ENCODE measurements around the gene NID1. TPM values are rescaled to one million over a fixed set of nuclear protein-coding genes. Genes with fewer than 3 reads are reported as not detected.

The NID1 gene
- total RNA-seq, 1 experiment from 2014 or later = 19.2 TPM

DNA sequence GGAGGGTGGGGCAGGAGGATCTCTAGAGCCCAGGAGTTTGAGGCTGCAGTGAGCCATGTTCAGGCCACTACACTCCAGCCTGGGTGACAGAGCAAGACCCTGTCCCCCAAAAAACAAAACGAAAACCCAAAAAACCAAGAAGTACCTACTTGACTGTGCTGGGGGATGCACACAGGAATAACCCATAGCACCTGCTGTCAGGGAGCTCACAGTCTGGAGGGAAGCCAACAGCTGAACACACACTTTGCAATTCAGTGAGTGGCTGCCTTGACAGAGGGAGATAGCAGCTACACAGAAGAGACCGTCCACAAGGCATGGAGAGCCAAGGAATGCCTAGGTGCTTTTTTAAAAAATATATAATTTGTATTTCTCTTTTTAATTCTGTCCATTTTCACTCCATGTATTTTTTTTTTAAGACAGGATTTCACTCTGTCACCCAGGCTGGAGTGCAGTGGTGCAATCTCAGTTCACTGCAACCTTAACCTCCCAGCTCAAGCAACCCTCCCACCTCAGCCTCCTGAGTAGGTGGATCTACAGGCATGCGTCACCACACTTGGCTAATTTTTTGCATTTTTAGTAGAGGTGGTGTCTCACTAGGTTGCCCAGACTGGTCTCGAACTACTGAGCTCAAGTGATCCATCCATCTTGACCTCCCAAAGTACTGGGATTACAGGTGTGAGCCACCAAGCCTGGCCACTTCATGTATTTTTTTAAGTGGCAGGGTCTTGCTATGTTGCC lies 68.7 kb downstream of the NID1 start:
- CTCF ChIA-PET = no interaction called here
- 0 out of 2 replicates have a peak, but pooled peaks have one; percentile 30 for TF ChIP-seq ZNF121 (CRISPR knock-in tag; IDR thresholded peaks at IDR 0.05)
- TF ChIP-seq, protein P1, sequence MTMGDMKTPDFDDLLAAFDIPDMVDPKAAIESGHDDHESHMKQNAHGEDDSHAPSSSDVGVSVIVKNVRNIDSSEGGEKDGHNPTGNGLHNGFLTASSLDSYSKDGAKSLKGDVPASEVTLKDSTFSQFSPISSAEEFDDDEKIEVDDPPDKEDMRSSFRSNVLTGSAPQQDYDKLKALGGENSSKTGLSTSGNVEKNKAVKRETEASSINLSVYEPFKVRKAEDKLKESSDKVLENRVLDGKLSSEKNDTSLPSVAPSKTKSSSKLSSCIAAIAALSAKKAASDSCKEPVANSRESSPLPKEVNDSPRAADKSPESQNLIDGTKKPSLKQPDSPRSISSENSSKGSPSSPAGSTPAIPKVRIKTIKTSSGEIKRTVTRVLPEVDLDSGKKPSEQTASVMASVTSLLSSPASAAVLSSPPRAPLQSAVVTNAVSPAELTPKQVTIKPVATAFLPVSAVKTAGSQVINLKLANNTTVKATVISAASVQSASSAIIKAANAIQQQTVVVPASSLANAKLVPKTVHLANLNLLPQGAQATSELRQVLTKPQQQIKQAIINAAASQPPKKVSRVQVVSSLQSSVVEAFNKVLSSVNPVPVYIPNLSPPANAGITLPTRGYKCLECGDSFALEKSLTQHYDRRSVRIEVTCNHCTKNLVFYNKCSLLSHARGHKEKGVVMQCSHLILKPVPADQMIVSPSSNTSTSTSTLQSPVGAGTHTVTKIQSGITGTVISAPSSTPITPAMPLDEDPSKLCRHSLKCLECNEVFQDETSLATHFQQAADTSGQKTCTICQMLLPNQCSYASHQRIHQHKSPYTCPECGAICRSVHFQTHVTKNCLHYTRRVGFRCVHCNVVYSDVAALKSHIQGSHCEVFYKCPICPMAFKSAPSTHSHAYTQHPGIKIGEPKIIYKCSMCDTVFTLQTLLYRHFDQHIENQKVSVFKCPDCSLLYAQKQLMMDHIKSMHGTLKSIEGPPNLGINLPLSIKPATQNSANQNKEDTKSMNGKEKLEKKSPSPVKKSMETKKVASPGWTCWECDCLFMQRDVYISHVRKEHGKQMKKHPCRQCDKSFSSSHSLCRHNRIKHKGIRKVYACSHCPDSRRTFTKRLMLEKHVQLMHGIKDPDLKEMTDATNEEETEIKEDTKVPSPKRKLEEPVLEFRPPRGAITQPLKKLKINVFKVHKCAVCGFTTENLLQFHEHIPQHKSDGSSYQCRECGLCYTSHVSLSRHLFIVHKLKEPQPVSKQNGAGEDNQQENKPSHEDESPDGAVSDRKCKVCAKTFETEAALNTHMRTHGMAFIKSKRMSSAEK (CRISPR knock-in tag; IDR thresholded peaks at IDR 0.05; ENCODE audit: borderline replicate concordance) = no peak
- no peak for TF ChIP-seq NFYB (CRISPR knock-in tag; conservative IDR thresholded peaks at IDR 0.05; ENCODE audit: low read depth)
- no peak for TF ChIP-seq ZNF138 (CRISPR knock-in tag; conservative IDR thresholded peaks at IDR 0.05)
- TF ChIP-seq, protein P2, sequence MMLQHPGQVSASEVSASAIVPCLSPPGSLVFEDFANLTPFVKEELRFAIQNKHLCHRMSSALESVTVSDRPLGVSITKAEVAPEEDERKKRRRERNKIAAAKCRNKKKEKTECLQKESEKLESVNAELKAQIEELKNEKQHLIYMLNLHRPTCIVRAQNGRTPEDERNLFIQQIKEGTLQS (CRISPR knock-in tag; conservative IDR thresholded peaks at IDR 0.05) = no peak
- no peak for TF ChIP-seq FOXK1 (CRISPR knock-in tag; IDR thresholded peaks at IDR 0.05)

DNA sequence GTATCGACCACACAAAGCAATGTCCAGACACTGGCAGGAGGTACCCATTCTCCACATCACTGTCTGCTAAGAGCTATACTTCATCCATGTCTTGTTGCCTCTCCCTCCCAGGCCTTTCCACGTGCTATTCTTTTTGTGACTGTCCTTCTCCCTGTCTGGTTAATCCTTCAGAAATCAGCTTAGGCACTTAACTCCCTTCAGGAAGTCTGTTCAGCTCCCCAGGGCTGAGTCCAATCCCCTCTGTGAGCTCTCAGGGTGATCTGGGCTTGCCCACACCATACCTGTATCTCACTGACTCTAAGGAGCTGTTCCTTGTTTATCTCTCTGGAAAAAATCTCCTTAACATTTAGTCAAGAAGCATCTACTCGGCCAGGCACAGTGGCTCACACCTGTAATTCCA lies 69.4 kb downstream of the NID1 start:
- peaks cover 14% of the 10 kb centered on the region for H3K4me1 Mint-ChIP-seq
- no peak for ATAC-seq
- TF ChIP-seq ATF6 (CRISPR knock-in tag; IDR thresholded peaks at IDR 0.05) = no peak
- TF ChIP-seq, protein P3, sequence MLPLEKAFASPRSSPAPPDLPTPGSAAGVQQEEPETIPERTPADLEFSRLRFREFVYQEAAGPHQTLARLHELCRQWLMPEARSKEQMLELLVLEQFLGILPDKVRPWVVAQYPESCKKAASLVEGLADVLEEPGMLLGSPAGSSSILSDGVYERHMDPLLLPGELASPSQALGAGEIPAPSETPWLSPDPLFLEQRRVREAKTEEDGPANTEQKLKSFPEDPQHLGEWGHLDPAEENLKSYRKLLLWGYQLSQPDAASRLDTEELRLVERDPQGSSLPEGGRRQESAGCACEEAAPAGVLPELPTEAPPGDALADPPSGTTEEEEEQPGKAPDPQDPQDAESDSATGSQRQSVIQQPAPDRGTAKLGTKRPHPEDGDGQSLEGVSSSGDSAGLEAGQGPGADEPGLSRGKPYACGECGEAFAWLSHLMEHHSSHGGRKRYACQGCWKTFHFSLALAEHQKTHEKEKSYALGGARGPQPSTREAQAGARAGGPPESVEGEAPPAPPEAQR (CRISPR knock-in tag; IDR thresholded peaks at IDR 0.05) = no peak
- no peak for TF ChIP-seq KAT7 (CRISPR knock-in tag; IDR thresholded peaks at IDR 0.05; ENCODE audit: borderline replicate concordance)
- no peak for TF ChIP-seq CREB1 (CRISPR knock-in tag; IDR thresholded peaks at IDR 0.05)
- TF ChIP-seq, protein P4, sequence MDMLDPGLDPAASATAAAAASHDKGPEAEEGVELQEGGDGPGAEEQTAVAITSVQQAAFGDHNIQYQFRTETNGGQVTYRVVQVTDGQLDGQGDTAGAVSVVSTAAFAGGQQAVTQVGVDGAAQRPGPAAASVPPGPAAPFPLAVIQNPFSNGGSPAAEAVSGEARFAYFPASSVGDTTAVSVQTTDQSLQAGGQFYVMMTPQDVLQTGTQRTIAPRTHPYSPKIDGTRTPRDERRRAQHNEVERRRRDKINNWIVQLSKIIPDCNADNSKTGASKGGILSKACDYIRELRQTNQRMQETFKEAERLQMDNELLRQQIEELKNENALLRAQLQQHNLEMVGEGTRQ (CRISPR knock-in tag; IDR thresholded peaks at IDR 0.05) = no peak
- TF ChIP-seq ZNF423 (CRISPR knock-in tag; IDR thresholded peaks at IDR 0.05) = no peak
- H3K9me3 Mint-ChIP-seq = peaks cover 5% of the 10 kb centered on the region
- H3K4me3 Mint-ChIP-seq = no peak overlapping the region
- no peak overlapping the region for H3K27ac Mint-ChIP-seq
- H3K36me3 Mint-ChIP-seq = peaks cover 12% of the 10 kb centered on the region
- H3K27me3 Mint-ChIP-seq (ENCODE audit: low read depth) = no peaks in the 10 kb centered on the region
- DNase-seq (ENCODE audit: low spot score) = no peak
- ChIA-PET POLR2A (no interaction called here), CTCF (no interaction called here)

More for the DNA sequence above, 68.7 kb downstream of the NID1 start:
- no peak overlapping the region for H3K4me3 Mint-ChIP-seq
- H3K9me3 Mint-ChIP-seq = no peaks in the 10 kb centered on the region
- POLR2A ChIA-PET = no interaction called here
- DNase-seq (ENCODE audit: low spot score) (no peak), ATAC-seq (no peak)
- H3K27ac Mint-ChIP-seq = no peak overlapping the region
- peaks cover 16% of the 10 kb centered on the region for H3K4me1 Mint-ChIP-seq
- H3K27me3 Mint-ChIP-seq (ENCODE audit: low read depth) = no peaks in the 10 kb centered on the region
- H3K36me3 Mint-ChIP-seq = peaks cover 8% of the 10 kb centered on the region

- Mint-ChIP-seq H3K27ac (no peak overlapping the region), H3K4me1 (no peaks in the 10 kb centered on the region), H3K36me3 (peaks cover 24% of the 10 kb centered on the region), H3K27me3 (ENCODE audit: low read depth) (peaks cover 6% of the 10 kb centered on the region; the same call in 1 of the 2 replicates), H3K4me3 (no peak overlapping the region), H3K9me3 (peaks cover 22% of the 10 kb centered on the region)
- ATAC-seq (no peak), DNase-seq (ENCODE audit: low spot score) (no peak)
- ChIA-PET CTCF (no interaction called here), POLR2A (interaction anchor here (0.5 kb wide), 1 partner anchor 34 kb away, joined by 10 read pairs; no protein-coding TSS in a partner anchor)
- TF ChIP-seq JAZF1 (CRISPR knock-in tag; IDR thresholded peaks at IDR 0.05) (no peak), ESRRA (CRISPR knock-in tag; IDR thresholded peaks at IDR 0.05; ENCODE audit: borderline replicate concordance) (no peak), SMAD4 (CRISPR knock-in tag; IDR thresholded peaks at IDR 0.05) (no peak), NFYB (CRISPR knock-in tag; conservative IDR thresholded peaks at IDR 0.05; ENCODE audit: low read depth) (no peak)
- TF ChIP-seq, protein P5, sequence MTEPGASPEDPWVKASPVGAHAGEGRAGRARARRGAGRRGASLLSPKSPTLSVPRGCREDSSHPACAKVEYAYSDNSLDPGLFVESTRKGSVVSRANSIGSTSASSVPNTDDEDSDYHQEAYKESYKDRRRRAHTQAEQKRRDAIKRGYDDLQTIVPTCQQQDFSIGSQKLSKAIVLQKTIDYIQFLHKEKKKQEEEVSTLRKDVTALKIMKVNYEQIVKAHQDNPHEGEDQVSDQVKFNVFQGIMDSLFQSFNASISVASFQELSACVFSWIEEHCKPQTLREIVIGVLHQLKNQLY (CRISPR knock-in tag; IDR thresholded peaks at IDR 0.05) = no peak
- TF ChIP-seq, protein P6, sequence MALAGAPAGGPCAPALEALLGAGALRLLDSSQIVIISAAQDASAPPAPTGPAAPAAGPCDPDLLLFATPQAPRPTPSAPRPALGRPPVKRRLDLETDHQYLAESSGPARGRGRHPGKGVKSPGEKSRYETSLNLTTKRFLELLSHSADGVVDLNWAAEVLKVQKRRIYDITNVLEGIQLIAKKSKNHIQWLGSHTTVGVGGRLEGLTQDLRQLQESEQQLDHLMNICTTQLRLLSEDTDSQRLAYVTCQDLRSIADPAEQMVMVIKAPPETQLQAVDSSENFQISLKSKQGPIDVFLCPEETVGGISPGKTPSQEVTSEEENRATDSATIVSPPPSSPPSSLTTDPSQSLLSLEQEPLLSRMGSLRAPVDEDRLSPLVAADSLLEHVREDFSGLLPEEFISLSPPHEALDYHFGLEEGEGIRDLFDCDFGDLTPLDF (CRISPR knock-in tag; IDR thresholded peaks at IDR 0.05) = no peak
Observed at GRCh38 chr1:235993652-235994051, 71.2 kb downstream of the NID1 start.
